ENCODE results near the gene ARHGEF28.

The ARHGEF28 gene

GRCh38 chr5:73661753-73662152 lies 35.8 kb downstream of the ARHGEF28 start:
- DNase-seq (ENCODE audit: low read depth): no peak

DNA sequence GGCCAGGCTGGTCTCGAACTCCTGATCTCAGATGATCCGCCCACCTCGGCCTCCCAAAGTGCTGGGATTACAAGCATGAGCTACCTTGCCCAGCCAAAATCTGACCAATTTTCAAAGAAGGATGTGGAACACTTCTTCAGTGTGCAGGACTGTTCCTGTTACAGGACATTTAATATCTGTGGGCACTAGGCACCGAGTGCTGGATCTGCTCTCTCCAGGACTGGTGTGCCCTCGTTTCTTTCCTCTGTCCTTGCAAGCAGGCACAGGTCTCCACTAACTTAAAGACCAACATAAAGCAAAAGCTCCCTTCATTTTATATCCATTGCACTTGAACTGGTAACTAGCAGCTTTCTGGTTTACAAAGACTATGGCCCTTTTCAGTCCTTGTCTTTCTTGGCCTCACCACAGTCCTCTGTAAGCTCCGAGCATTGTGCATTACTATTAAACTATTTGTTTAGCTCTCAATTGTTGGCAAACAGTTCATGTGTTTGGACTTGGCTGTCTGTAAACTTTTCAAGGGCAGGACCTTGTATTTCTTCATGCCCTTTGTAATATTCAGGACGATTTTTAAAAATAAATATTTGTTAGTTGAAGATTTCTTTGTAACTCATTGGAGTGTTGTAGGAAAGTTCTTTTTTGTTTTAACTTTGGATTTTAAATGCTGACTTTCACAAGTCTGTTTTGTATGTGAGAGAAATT lies 37.3 kb downstream of the ARHGEF28 start:
- DNase-seq (ENCODE audit: low read depth): no peak

DNA sequence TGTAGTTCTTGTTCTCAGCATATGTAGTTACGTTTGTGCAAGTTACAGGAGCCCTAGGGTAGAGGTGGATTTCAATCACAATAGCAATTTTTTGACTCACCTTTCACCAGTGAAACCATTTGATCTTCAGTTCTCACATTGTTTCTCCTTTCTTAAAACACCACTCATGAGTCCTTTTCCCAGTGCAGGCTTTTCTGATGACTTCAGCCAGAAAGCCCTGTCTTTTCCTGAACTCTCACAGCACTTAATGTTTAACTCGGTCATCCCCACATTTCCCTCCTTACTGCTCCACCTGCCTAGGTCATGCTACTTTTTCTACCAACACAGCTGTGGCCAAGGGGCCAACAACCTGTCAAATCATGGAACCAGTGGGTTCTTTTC lies 37.9 kb downstream of the ARHGEF28 start:
- no peak for DNase-seq (ENCODE audit: low read depth)

DNA sequence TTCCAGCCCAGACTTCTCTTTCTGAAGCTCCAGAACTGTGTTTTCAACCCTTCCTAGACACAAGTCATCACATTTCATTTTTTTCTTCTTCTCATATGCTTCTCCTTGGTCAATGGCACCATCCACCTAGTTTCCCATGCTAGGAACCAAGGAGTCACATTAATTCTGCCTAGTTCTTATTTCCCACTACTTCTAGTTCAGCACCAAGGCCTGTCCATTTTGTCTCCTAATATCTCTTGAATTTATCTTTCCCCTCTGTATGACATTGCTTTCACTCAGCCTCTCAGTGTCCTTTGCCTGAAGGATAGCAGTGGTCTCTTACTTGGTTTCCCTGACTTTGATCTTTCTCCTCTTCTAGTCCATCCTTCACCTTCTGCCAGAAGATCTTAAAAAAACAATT lies 38.8 kb downstream of the ARHGEF28 start:
- no peak for DNase-seq (ENCODE audit: low read depth)

DNA sequence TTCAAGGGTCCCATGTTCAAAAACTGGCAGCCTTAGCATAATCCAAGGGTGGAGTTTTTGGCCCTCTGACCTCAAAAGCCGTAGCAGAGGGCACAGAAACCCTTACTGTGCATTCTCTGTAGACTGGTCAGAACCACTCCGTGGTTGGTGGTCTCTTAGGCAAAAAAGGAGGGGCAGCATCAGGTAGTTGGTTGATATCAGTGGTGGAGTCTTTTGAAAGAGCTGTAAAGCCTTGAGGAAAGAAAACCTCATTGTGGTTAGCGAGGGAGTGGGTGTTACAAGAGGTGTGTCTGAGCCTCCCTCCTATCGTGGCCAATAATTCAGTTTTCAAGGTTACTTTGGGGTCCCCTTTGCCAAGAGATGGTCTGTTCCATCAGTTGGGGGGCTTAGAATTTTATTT lies 40.9 kb downstream of the ARHGEF28 start:
- DNase-seq (ENCODE audit: low read depth): no peak

- no peak for DNase-seq (ENCODE audit: low read depth)
Observed at GRCh38 chr5:73668017-73668416, 42.0 kb downstream of the ARHGEF28 start.

DNA sequence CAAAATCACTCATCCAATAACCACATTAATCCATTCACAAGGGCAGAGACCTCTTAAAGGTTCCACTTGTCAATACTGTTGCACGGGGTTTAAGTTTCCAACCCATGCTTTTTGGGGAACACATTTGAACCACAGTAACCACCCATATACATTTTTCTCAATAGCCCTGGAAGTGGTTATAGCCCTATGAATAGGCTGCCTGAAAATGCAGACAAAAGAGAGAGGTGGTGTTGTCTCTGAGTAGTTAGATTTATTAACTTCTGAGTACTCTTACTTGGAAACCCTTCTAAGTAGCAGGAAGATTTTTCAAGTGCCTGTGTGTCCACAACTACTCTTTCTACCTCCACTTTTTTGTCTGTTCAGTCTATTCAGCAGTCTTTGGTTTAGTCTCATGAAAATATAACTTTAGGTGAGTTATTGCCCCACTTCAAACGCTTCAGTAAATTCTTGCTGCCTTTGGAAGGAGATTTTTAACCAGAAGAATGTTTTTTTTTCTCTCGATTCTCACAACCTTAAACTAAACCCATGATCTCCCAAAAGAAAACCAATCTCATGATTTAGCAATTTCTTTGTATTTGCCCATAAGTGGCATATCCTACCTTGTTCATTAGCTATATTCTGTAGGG lies 42.6 kb downstream of the ARHGEF28 start:
- no peak for DNase-seq (ENCODE audit: low read depth)

- DNase-seq (ENCODE audit: low read depth): no peak
Observed at GRCh38 chr5:73670731-73671130, 44.7 kb downstream of the ARHGEF28 start.

- DNase-seq (ENCODE audit: low read depth): no peak
Observed at GRCh38 chr5:73672132-73672531, 46.1 kb downstream of the ARHGEF28 start.

DNA sequence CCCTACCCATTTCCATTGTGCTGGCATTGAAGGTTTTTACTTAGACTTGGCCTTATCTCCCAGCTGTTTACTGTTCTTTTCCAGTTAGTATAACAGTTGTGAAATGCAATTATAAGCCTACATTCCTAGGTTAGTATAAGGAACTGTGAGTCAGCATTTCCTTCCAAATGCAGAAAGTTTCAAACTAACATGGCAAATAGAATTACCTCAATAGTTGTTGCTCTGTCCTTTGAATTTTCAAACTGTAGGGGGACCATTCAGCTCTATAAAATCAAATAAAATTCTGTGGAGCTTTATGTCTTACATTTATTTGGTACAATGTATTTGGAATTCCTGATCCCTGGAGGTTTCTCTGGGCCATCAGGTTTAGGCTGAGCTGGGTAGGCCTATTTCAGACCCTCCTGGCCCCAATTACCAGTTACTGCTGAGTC lies 47.2 kb downstream of the ARHGEF28 start:
- DNase-seq (ENCODE audit: low read depth): no peak

GRCh38 chr5:73674669-73675004 lies 48.6 kb downstream of the ARHGEF28 start:
- DNase-seq (ENCODE audit: low read depth): no peak

DNA sequence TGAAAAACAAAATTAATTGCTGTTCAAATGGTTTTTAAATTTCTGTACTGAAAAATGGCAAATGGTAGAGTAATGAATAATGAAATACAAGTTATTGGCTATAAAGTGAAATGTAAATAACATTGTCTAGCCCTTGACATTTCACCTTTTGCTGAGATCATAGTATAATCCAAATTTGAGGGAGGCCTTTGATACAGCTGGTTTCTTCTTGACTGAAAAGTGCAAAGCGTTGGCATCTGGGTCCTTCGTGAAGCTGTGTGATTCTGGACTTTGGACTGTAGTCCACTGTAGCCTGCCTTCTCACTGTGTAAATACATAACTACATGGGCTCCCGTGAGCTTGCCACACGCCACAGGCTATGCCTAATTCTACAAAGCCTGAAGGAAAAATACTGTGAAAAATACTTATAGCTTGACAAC lies 52.3 kb downstream of the ARHGEF28 start:
- DNase-seq (ENCODE audit: low read depth): no peak

- DNase-seq (ENCODE audit: low read depth): no peak
Observed at GRCh38 chr5:73678807-73679206, 52.8 kb downstream of the ARHGEF28 start.

- no peak for DNase-seq (ENCODE audit: low read depth)
Observed at GRCh38 chr5:73682176-73682575, 56.2 kb downstream of the ARHGEF28 start.

GRCh38 chr5:73684691-73685090 lies 58.7 kb downstream of the ARHGEF28 start:
- DNase-seq (ENCODE audit: low read depth): no peak

DNA sequence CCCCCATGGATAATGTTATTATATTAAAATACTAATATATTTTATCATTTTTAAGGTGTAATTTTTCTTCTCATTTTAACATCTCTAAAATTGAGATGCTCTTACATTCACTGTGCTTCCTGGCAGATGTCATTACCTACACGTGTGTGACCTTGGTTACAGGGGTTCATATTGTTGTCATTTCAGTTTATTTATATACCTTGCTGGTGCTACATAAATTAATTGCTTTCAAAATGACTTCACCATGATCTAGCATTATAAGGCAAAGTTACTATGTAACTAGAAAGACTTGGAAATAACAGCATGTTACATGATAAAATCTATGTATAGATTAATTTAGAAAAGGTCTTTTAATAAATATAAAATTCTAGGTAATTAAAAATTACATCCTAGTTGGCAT lies 60.9 kb downstream of the ARHGEF28 start:
- no peak for DNase-seq (ENCODE audit: low read depth)

GRCh38 chr5:73687357-73687756 lies 61.4 kb downstream of the ARHGEF28 start:
- no peak for DNase-seq (ENCODE audit: low read depth)

GRCh38 chr5:73690015-73690414 lies 64.0 kb downstream of the ARHGEF28 start:
- no peak for DNase-seq (ENCODE audit: low read depth)

- no peak for DNase-seq (ENCODE audit: low read depth)
Observed at GRCh38 chr5:73691302-73692080, 65.5 kb downstream of the ARHGEF28 start.

DNA sequence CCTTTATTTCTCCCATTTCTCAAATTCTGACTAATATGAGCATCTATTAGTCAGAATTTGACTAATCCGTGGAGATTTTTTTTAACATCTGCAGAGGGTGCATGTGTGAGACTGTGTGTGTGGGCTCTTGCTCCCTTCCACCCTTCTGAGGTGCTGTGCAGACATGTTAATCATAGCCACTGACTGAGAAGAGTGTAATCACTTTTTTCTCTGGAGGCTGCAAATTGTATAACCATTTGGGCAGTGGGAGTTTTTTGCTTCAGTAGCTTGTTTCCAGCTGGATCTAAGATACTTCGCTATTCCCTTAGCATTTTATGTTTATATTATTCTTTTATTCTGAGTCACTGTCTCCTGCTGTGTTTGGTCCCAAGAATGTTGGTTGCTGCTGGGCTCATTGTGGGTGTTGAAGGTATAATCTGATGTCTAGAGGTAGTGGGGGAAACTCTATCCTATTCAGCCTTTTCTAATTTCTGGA lies 66.2 kb downstream of the ARHGEF28 start:
- no peak for DNase-seq (ENCODE audit: low read depth)

DNA sequence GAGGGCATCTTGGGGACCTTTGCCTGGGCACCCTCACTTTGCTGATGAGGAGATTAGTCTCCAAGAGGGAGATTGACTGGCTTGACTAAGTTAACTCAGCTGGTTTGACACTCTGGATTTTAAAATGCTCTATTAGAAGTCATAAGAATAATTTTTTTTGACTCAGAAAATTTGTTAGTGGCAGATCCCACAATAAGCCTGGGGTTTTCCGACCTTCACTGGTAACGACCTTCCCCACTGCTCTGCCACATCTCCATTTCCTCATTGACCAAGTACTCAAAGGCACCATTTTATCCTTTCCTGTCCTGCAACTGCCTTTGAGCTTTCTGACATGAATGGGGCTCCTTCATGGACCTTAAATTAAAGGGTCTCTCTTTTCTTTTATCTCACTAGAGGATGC lies 67.0 kb downstream of the ARHGEF28 start:
- DNase-seq (ENCODE audit: low read depth): no peak

GRCh38 chr5:73693573-73694061 lies 67.6 kb downstream of the ARHGEF28 start:
- no peak for DNase-seq (ENCODE audit: low read depth)

DNA sequence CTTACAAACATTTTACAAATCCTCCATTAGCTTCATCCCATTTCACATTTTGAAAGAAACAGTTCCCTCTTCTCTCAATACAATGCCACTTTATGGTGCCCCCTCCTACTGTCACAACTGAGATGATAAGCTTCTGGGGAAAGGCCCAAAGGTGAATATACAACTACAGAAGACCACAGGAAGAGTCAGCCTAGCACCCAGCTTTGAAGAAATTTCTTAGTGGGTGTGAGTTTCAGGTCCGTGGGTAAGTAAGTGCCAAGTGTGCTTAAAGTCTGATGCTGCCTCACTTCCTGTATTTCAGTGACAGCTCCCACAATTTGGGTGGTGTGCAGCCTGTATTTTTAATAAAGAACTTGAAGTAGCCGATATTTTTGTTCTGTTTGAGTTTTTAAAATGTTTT lies 68.1 kb downstream of the ARHGEF28 start:
- no peak for DNase-seq (ENCODE audit: low read depth)

Data from T-helper 22 cell (primary cell).